Measurements from ENCODE around the gene KDM4D. TPM values are rescaled to one million over a fixed set of nuclear protein-coding genes. Genes with fewer than 3 reads are reported as not detected.

Gene KDM4D
- total and polyA plus RNA-seq, 2 of the 4 experiments (the other 2 are of a cell fraction), result 0.90 to 1.1 TPM

DNA sequence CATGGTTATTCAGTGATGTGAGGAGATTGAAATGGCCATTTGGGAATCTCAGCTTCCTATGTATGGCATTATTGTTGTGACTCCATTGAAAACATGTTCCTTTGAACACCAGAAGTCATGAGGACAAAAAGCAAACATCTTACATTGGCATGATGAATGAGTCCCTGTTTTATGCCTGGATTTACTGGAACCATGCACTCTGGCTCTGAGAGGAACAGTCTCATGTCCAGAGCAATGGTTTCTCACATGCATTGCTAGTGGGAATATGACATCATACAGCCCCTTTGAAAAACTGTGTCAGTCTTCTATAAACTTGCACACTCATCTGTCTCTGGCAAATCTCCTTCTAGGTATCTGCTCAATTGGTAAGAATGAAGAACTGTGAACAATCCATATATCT lies 72.3 kb downstream of the KDM4D start:
- TF ChIP-seq NFE2L2 (IDR thresholded peaks at IDR 0.05; ENCODE audit: low read depth, low read length) (no peak), MXI1 (IDR thresholded peaks at IDR 0.05; ENCODE audit: borderline replicate concordance, low read depth, low read length) (no peak), CEBPB (IDR thresholded peaks at IDR 0.05; ENCODE audit: low read depth, low read length) (no peak), MAZ (IDR thresholded peaks at IDR 0.05; ENCODE audit: borderline replicate concordance, low read depth, low read length) (no peak), SMC3 (IDR thresholded peaks at IDR 0.05; ENCODE audit: low read depth, low read length) (no peak), CHD1 (IDR thresholded peaks at IDR 0.05; ENCODE audit: low read depth, low read length) (no peak), RAD21 (IDR thresholded peaks at IDR 0.05; ENCODE audit: low read length) (no peak), POLR2A (IDR thresholded peaks at IDR 0.05; ENCODE audit: low read depth, low read length) (no peak)
- TF ChIP-seq, protein P1, sequence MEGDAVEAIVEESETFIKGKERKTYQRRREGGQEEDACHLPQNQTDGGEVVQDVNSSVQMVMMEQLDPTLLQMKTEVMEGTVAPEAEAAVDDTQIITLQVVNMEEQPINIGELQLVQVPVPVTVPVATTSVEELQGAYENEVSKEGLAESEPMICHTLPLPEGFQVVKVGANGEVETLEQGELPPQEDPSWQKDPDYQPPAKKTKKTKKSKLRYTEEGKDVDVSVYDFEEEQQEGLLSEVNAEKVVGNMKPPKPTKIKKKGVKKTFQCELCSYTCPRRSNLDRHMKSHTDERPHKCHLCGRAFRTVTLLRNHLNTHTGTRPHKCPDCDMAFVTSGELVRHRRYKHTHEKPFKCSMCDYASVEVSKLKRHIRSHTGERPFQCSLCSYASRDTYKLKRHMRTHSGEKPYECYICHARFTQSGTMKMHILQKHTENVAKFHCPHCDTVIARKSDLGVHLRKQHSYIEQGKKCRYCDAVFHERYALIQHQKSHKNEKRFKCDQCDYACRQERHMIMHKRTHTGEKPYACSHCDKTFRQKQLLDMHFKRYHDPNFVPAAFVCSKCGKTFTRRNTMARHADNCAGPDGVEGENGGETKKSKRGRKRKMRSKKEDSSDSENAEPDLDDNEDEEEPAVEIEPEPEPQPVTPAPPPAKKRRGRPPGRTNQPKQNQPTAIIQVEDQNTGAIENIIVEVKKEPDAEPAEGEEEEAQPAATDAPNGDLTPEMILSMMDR (conservative IDR thresholded peaks at IDR 0.05; ENCODE audit: low read depth, low read length), result no peak
- Histone ChIP-seq H4K5ac (ENCODE audit: low read depth, low read length) (no peak overlapping the region), H3K4me2 (ENCODE audit: low read depth, low read length) (no peak overlapping the region), H2BK15ac (ENCODE audit: low read depth, low read length) (no peak overlapping the region), H3K27me3 (ENCODE audit: control insufficient read depth, insufficient read depth, low read length) (peaks cover 22% of the 10 kb centered on the region), H3K18ac (ENCODE audit: low read depth, low read length) (no peak overlapping the region), H3K36me3 (ENCODE audit: control insufficient read depth, insufficient read depth, low read length) (no peaks in the 10 kb centered on the region), H3K27ac (ENCODE audit: insufficient read depth, low read length) (no peak overlapping the region), H4K20me1 (ENCODE audit: insufficient read depth, low read length) (no peaks in the 10 kb centered on the region), H2AK5ac (ENCODE audit: low read depth, low read length) (no peak overlapping the region), H3K9ac (ENCODE audit: low read depth, low read length) (no peak overlapping the region), H2BK5ac (ENCODE audit: low read depth, low read length, poor library complexity, severe bottlenecking) (no peak overlapping the region), H3K79me1 (ENCODE audit: low read depth in 1 of 2, low read length in 2 of 2) (no peaks in the 10 kb centered on the region), H2AK9ac (replicated peaks; ENCODE audit: low read depth, low read length, poor library complexity) (no peak overlapping the region), H2AFZ (replicated peaks; ENCODE audit: low read length, poor library complexity) (no peak overlapping the region), H3K4me3 (ENCODE audit: insufficient read depth, low read depth, low read length) (no peak overlapping the region), H3K9me1 (ENCODE audit: insufficient read depth, low read length) (no peaks in the 10 kb centered on the region), H3K23ac (ENCODE audit: low read depth, low read length) (no peak overlapping the region), H3K56ac (ENCODE audit: extremely low read depth, insufficient read depth, low read length) (no peak overlapping the region), H4K8ac (ENCODE audit: low read depth in 2 of 2, low read length in 2 of 2) (no peak overlapping the region), H3K9me3 (ENCODE audit: control insufficient read depth, insufficient read depth, low read length) (no peaks in the 10 kb centered on the region), H3K4ac (ENCODE audit: low read depth, low read length) (no peak overlapping the region), H4K91ac (ENCODE audit: insufficient read depth, low read depth, low read length) (no peak overlapping the region), H2BK120ac (ENCODE audit: low read depth, low read length) (no peak overlapping the region), H3K14ac (replicated peaks; ENCODE audit: low read depth, low read length) (no peak overlapping the region), H2BK20ac (ENCODE audit: low read depth, low read length) (no peak overlapping the region), H3K4me1 (ENCODE audit: control insufficient read depth, insufficient read depth, low read length) (no peaks in the 10 kb centered on the region)
- in situ Hi-C loops (cut with MboI; ENCODE audit: low sequenced_read_pairs) (no loop called here), intact Hi-C loops (cut with micrococcal nuclease) (no loop called here), dilution Hi-C loops (cut with HindIII; ENCODE audit: low sequenced_read_pairs, unreplicated experiment) (no loop called here)
- ChIA-PET POLR2A (ENCODE audit: unreplicated experiment) (no interaction called here), CTCF (interaction anchor here (0.6 kb wide), 1 partner anchor 15 kb away, joined by 3 read pairs; no protein-coding TSS in a partner anchor)
- ATAC-seq (ENCODE audit: low read depth), result no peak
- no TSS peak for BruUV-seq (replicated peaks)
- no peak for DNase-seq

Other genes starting within 250 kb of the KDM4D start
- gene AMOTL1, start 205.4 kb upstream of the KDM4D start, total RNA-seq (2012; rRNA removed), result 49.5 and 58.6 TPM in 2 replicates
- gene AMOTL1, start 205.4 kb upstream of the KDM4D start, polyA plus RNA-seq (2012; rRNA removed), result 18.4 and 18.6 TPM in 2 replicates
- gene CWC15, start 153 bp upstream of the KDM4D start, total RNA-seq (2012; rRNA removed), result 48.6 and 70.0 TPM in 2 replicates
- 34.7 and 38.4 TPM in 2 replicates for gene CWC15, start 153 bp upstream of the KDM4D start, polyA plus RNA-seq (2012; rRNA removed)
- gene KDM4E, start 51.5 kb downstream of the KDM4D start, total RNA-seq (2012; rRNA removed), result not detected in 2 replicates
- gene KDM4E, start 51.5 kb downstream of the KDM4D start, polyA plus RNA-seq (2012; rRNA removed), result not detected in 2 replicates
- gene KDM4F, start 75.7 kb downstream of the KDM4D start, total RNA-seq (2012; rRNA removed), result not detected in 2 replicates
- not detected in 2 replicates for gene KDM4F, start 75.7 kb downstream of the KDM4D start, polyA plus RNA-seq (2012; rRNA removed)
- gene SRSF8, start 93.2 kb downstream of the KDM4D start, total RNA-seq (2012; rRNA removed), result 3.4 and 4.4 TPM in 2 replicates
- 11.3 and 14.3 TPM in 2 replicates for gene SRSF8, start 93.2 kb downstream of the KDM4D start, polyA plus RNA-seq (2012; rRNA removed)
- gene ENDOD1, start 116.1 kb downstream of the KDM4D start, total RNA-seq (2012; rRNA removed), result 17.6 and 20.6 TPM in 2 replicates
- 6.5 and 7.0 TPM in 2 replicates for gene ENDOD1, start 116.1 kb downstream of the KDM4D start, polyA plus RNA-seq (2012; rRNA removed)